Left lung (tissue), 10 donors: Measurements from ENCODE around the gene DCXR. TPM values are rescaled to one million over a fixed set of nuclear protein-coding genes. Genes with fewer than 3 reads are reported as not detected.
A peak's percentile ranks its signal among the peaks of the same experiment; 100 is the strongest.

Experiments
- ATAC-seq: fragments of 200-7000 bp; cut with Tn5 transposase; one replicate; pipeline ENCODE4 v1.9.1; 2020; ENCODE audit warnings: moderate library complexity
- DNase-seq, 4 donors: peaks; one replicate each; pipeline ENCODE4 v3.0.0-alpha.2; 2013 to 2020
- H3K27ac ChIP-seq, 2 donors: fragments of 200-600 bp; sonication (generic) in 1 of 2; one replicate each; pipeline versions ENCODE4 v1.5.0 to v1.8.0; 2020 to 2021
- H3K27me3 ChIP-seq, 2 donors: fragments of 200-600 bp; sonication (generic) in 1 of 2; one replicate each; pipeline versions ENCODE4 v1.5.0 to v1.8.0; 2020 to 2021
- H3K36me3 ChIP-seq, 2 donors: fragments of 200-600 bp; sonication (generic) in 1 of 2; one replicate each; pipeline versions ENCODE4 v1.5.0 to v1.8.0; 2020 to 2021
- H3K4me1 ChIP-seq, 2 donors: fragments of 200-600 bp; one replicate each; pipeline ENCODE4 v1.8.0; 2021
- H3K4me3 ChIP-seq, 2 donors: fragments of 200-600 bp; sonication (generic) in 1 of 2; one replicate each; pipeline versions ENCODE4 v1.5.0 to v1.8.0; 2020 to 2021; ENCODE audit warnings: mild to moderate bottlenecking in 1 of 2
- H3K9me3 ChIP-seq, 2 donors: fragments of 200-600 bp; sonication (generic) in 1 of 2; one replicate each; pipeline versions ENCODE4 v1.5.0 to v1.8.0; 2020 to 2021
- CTCF ChIP-seq, 2 donors: fragments of 200-600 bp; sonication (generic) in 1 of 2; IDR thresholded peaks; one replicate each; pipeline versions ENCODE4 v1.5.0 to v1.8.0; 2021; ENCODE audit warnings: antibody characterized with exemption in 2 of 2
- intact Hi-C, 2 donors: fragments of 100-400 bp; cut with DNase I; formaldehyde crosslinking; loops; one replicate each; pipeline versions ENCODE4 v1.11.2 to v1.14.2; 2022
- polyA plus RNA-seq, 6 donors: library from polyadenylated mRNA; unstranded; fragments of 120-200 nt; gene quantifications; one replicate each; pipeline ENCODE4 v1.2.1, GENCODE V29; 2013; ENCODE audit not compliant: insufficient read length in 6 of 6
- total RNA-seq, 2 donors: library from RNA; stranded (reverse); fragmentation: NEBNext Ultra II Directional; extraction: Animal tissue kit (Norgen Biotek cat#: 25700); gene quantifications; one replicate each; pipeline ENCODE4 v1.2.1, GENCODE V29; 2021
- donor health status: DM: no; HTN: yes; CAD: no.
- donor health status: DM: no; HTN: no; CAD: no.

DCXR gene
- total and polyA plus RNA-seq, 8 donors = 56.0 to 152 (median 79.4) TPM

- Histone ChIP-seq H3K27ac (no peak overlapping the region), H3K9me3 (no peaks in the 10 kb centered on the region), H3K36me3 (peaks cover 0 to 80% of the 10 kb centered on the region in 2 donors), H3K27me3 (no peaks in the 10 kb centered on the region), H3K4me3 (no peak overlapping the region), H3K4me1 (peaks cover 12 to 20% of the 10 kb centered on the region in 2 donors)
- no peak for TF ChIP-seq CTCF (IDR thresholded peaks at IDR 0.05)
- no peak for ATAC-seq
- intact Hi-C loops = no loop called here
- peak in 1 of 4 donors; percentile 78 for DNase-seq
These were observed 23.1 kb upstream of the DCXR start for GRCh38 chr17:82060614-82061013.

- no peaks in the 10 kb centered on the region for H3K9me3 ChIP-seq
- no peak for TF ChIP-seq CTCF (IDR thresholded peaks at IDR 0.05)
- intact Hi-C loops = no loop called here
- H3K27ac ChIP-seq = no peak overlapping the region
- peaks cover 12 to 17% of the 10 kb centered on the region in 2 donors for H3K4me1 ChIP-seq
- peak in 1 of 4 donors; percentile 63 for DNase-seq
- no peak for ATAC-seq
- H3K27me3 ChIP-seq = no peaks in the 10 kb centered on the region
- H3K4me3 ChIP-seq = no peak overlapping the region
- peaks cover 0 to 87% of the 10 kb centered on the region in 2 donors for H3K36me3 ChIP-seq
These were observed 22.5 kb upstream of the DCXR start for GRCh38 chr17:82060001-82060380.

- peaks cover 6 to 12% of the 10 kb centered on the region in 2 donors for H3K4me1 ChIP-seq
- intact Hi-C loops = no loop called here
- DNase-seq (peak in 1 of 4 donors; percentile 50), ATAC-seq (no peak)
- no peaks in the 10 kb centered on the region for H3K9me3 ChIP-seq
- no peaks in the 10 kb centered on the region for H3K27me3 ChIP-seq
- TF ChIP-seq CTCF (IDR thresholded peaks at IDR 0.05) = no peak
- H3K36me3 ChIP-seq = peaks cover 0 to 92% of the 10 kb centered on the region in 2 donors
- H3K27ac ChIP-seq = no peak overlapping the region
- no peak overlapping the region for H3K4me3 ChIP-seq
These were observed 21.9 kb upstream of the DCXR start for GRCh38 chr17:82059272-82060000.

GRCh38 chr17:82058855-82059249 lies 21.4 kb upstream of the DCXR start:
- peak in 1 of 4 donors; percentile 44 for DNase-seq
- intact Hi-C loops = no loop called here
- no peak overlapping the region for H3K4me3 ChIP-seq
- no peak for ATAC-seq
- H3K9me3 ChIP-seq = no peaks in the 10 kb centered on the region
- H3K36me3 ChIP-seq = peaks cover 0 to 98% of the 10 kb centered on the region in 2 donors
- H3K4me1 ChIP-seq = peaks cover 1 to 8% of the 10 kb centered on the region in 2 donors
- TF ChIP-seq CTCF (IDR thresholded peaks at IDR 0.05) = no peak
- no peak overlapping the region for H3K27ac ChIP-seq
- H3K27me3 ChIP-seq = no peaks in the 10 kb centered on the region

- ATAC-seq (no peak), DNase-seq (peak in 1 of 4 donors; percentile 54)
- Histone ChIP-seq H3K4me3 (no peak overlapping the region), H3K27me3 (no peaks in the 10 kb centered on the region), H3K4me1 (peaks cover 0 to 8% of the 10 kb centered on the region in 2 donors), H3K27ac (no peak overlapping the region), H3K9me3 (no peaks in the 10 kb centered on the region), H3K36me3 (peaks cover 0 to 99% of the 10 kb centered on the region in 2 donors)
- TF ChIP-seq CTCF (IDR thresholded peaks at IDR 0.05) = no peak
- intact Hi-C loops = no loop called here
These were observed 20.8 kb upstream of the DCXR start for GRCh38 chr17:82058230-82058854.
